GM12878 (cell line): ENCODE data around the gene DIP2C.

Experiments
- EZH2 ChIP-seq: IDR thresholded peaks from 2 replicates; pipeline ENCODE4 v1.6.1; 2012; ENCODE audit warnings: low read depth, mild to moderate bottlenecking, control low read depth, inconsistent platforms, low read length, borderline replicate concordance; ENCODE audit not compliant: control insufficient read depth
- NR2C2 ChIP-seq: IDR thresholded peaks from 2 replicates; pipeline ENCODE4 v1.6.1; 2011; ENCODE audit warnings: borderline replicate concordance, low read depth; ENCODE audit not compliant: control insufficient read depth, insufficient read length
- POLR2A ChIP-seq: IDR thresholded peaks from 2 replicates; pipeline ENCODE4 v1.6.1; 2011; ENCODE audit warnings: low read depth, mild to moderate bottlenecking, low read length
- POLR2AphosphoS5 ChIP-seq: IDR thresholded peaks from 2 replicates; pipeline ENCODE4 v1.6.1; 2011; ENCODE audit warnings: mild to moderate bottlenecking, low read length, inconsistent platforms
- SUZ12 ChIP-seq: fragments of 200-600 bp; sonication (generic); IDR thresholded peaks from one replicate; pipeline ENCODE4 v1.6.1; 2018; ENCODE audit warnings: antibody characterized with exemption, mild to moderate bottlenecking; ENCODE audit not compliant: unreplicated experiment
- ZNF217 ChIP-seq: fragments of 450-650 bp; IDR thresholded peaks from 2 replicates; pipeline ENCODE4 v1.6.1; 2017; ENCODE audit warnings: antibody characterized with exemption, mild to moderate bottlenecking
- ZNF274 ChIP-seq: IDR thresholded peaks from one replicate; pipeline ENCODE4 v1.8.0; 2011; ENCODE audit not compliant: insufficient read length, insufficient read depth
- TF ChIP-seq, protein P1 (sequence below): fragments of 450-650 bp; IDR thresholded peaks from 2 replicates; pipeline ENCODE4 v1.6.1; 2016; ENCODE audit warnings: mild to moderate bottlenecking
- TF ChIP-seq, protein P2 (sequence below), 3 experiments: IDR thresholded peaks in 2 of 3; conservative IDR thresholded peaks in 1 of 3; 2 replicates each; pipeline ENCODE4 v1.5.1; 2011; ENCODE audit warnings: low read depth in 3 of 3, low read length in 3 of 3, mild to moderate bottlenecking in 3 of 3, control low read depth in 2 of 3, moderate library complexity in 2 of 3, inconsistent platforms in 1 of 3, mixed read lengths in 1 of 3; ENCODE audit not compliant: control insufficient read depth in 2 of 3, insufficient read depth in 1 of 3; ENCODE audit errors: extremely low read depth in 1 of 3

GRCh38 chr10:336247-336646 is 353.2 kb downstream of the DIP2C start:
- TF ChIP-seq POLR2AphosphoS5 (no peak), ZNF217 (no peak), SUZ12 (no peak), POLR2A (no peak), ZNF274 (no peak), EZH2 (no peak), NR2C2 (no peak)
- TF ChIP-seq, protein P1, sequence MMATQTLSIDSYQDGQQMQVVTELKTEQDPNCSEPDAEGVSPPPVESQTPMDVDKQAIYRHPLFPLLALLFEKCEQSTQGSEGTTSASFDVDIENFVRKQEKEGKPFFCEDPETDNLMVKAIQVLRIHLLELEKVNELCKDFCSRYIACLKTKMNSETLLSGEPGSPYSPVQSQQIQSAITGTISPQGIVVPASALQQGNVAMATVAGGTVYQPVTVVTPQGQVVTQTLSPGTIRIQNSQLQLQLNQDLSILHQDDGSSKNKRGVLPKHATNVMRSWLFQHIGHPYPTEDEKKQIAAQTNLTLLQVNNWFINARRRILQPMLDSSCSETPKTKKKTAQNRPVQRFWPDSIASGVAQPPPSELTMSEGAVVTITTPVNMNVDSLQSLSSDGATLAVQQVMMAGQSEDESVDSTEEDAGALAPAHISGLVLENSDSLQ: no peak
- TF ChIP-seq, protein P2, sequence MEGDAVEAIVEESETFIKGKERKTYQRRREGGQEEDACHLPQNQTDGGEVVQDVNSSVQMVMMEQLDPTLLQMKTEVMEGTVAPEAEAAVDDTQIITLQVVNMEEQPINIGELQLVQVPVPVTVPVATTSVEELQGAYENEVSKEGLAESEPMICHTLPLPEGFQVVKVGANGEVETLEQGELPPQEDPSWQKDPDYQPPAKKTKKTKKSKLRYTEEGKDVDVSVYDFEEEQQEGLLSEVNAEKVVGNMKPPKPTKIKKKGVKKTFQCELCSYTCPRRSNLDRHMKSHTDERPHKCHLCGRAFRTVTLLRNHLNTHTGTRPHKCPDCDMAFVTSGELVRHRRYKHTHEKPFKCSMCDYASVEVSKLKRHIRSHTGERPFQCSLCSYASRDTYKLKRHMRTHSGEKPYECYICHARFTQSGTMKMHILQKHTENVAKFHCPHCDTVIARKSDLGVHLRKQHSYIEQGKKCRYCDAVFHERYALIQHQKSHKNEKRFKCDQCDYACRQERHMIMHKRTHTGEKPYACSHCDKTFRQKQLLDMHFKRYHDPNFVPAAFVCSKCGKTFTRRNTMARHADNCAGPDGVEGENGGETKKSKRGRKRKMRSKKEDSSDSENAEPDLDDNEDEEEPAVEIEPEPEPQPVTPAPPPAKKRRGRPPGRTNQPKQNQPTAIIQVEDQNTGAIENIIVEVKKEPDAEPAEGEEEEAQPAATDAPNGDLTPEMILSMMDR (IDR thresholded peaks at IDR 0.05 in 2 of 3, conservative IDR thresholded peaks at IDR 0.05 in 1 of 3; ENCODE audit: control insufficient read depth in 2 of 3, extremely low read depth in 1 of 3, insufficient read depth in 1 of 3, low read depth in 3 of 3, low read length in 3 of 3): no peak
